BE2C (cell line): ENCODE data around the gene C1GALT1.

Experiments used
- DNase-seq: peaks from one replicate; pipeline ENCODE4 v3.0.0-alpha.2; 2020
- H3K27me3 ChIP-seq: fragments of 250-450 bp; sonication (Bioruptor Pico); 2 replicates; pipeline ENCODE4 v1.5.1; 2020; ENCODE audit warnings: mild to moderate bottlenecking
- H3K36me3 ChIP-seq: fragments of 250-450 bp; sonication (Bioruptor Pico); 2 replicates; pipeline ENCODE4 v1.5.1; 2020; ENCODE audit warnings: mild to moderate bottlenecking
- H3K4me1 ChIP-seq: fragments of 250-450 bp; sonication (Bioruptor Pico); 2 replicates; pipeline ENCODE4 v1.5.1; 2020
- H3K4me3 ChIP-seq: 2 replicates; pipeline ENCODE4 v1.5.1; 2011; ENCODE audit warnings: low read depth, low read length
- H3K9me3 ChIP-seq: fragments of 250-450 bp; sonication (Bioruptor Pico); 2 replicates; pipeline ENCODE4 v1.5.1; 2020
- TF ChIP-seq, protein P1 (sequence below): IDR thresholded peaks from 2 replicates; pipeline ENCODE4 v1.5.1; 2012; ENCODE audit warnings: mild to moderate bottlenecking, low read depth, low read length

The C1GALT1 gene

DNA sequence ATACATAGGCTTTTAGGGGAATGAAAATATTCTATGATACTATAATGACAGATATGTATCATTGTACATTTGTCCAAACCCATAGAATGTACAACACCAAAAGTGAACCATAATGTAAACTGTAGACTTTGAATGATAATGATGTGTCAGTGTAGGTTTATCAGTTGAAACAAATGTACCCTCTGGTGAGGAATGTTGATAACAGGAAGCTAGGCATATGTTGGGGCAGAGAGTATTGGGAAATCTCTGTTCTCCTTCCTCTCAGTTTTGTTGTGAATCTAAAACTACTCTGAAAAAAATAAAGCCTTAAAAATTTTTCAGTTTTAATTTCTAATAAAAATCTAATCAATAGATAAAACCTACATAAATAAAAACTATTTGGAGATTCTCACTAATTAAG lies 36.9 kb downstream of the C1GALT1 start:
- Histone ChIP-seq H3K27me3 (no peaks in the 10 kb centered on the region), H3K4me3 (no peak overlapping the region), H3K9me3 (no peaks in the 10 kb centered on the region), H3K36me3 (no peaks in the 10 kb centered on the region), H3K4me1 (no peaks in the 10 kb centered on the region)
- DNase-seq = no peak
- TF ChIP-seq, protein P1, sequence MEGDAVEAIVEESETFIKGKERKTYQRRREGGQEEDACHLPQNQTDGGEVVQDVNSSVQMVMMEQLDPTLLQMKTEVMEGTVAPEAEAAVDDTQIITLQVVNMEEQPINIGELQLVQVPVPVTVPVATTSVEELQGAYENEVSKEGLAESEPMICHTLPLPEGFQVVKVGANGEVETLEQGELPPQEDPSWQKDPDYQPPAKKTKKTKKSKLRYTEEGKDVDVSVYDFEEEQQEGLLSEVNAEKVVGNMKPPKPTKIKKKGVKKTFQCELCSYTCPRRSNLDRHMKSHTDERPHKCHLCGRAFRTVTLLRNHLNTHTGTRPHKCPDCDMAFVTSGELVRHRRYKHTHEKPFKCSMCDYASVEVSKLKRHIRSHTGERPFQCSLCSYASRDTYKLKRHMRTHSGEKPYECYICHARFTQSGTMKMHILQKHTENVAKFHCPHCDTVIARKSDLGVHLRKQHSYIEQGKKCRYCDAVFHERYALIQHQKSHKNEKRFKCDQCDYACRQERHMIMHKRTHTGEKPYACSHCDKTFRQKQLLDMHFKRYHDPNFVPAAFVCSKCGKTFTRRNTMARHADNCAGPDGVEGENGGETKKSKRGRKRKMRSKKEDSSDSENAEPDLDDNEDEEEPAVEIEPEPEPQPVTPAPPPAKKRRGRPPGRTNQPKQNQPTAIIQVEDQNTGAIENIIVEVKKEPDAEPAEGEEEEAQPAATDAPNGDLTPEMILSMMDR = no peak

DNA sequence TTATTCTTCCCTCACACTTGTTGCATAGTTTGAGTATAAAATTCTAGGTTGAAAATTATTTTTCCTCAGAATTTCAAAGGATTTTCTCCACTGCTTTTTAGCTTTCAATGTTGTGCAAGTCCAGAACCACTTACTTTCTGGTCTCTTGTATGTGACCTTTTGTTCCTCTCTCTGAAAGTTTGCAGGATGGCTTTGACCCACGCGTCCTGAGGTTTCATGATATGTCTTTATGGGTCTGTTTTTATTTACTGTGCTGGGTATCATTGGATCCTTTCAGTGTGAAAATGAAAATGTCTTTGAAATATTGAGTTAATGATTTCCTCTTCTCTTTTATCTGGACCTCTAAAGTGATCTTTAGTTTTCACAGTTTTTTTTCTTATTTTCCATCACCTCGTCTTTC lies 38.5 kb downstream of the C1GALT1 start:
- Histone ChIP-seq H3K36me3 (no peaks in the 10 kb centered on the region), H3K9me3 (no peaks in the 10 kb centered on the region), H3K4me1 (no peaks in the 10 kb centered on the region), H3K4me3 (no peak overlapping the region), H3K27me3 (no peaks in the 10 kb centered on the region)
- no peak for DNase-seq
- TF ChIP-seq, protein P1 = no peak

DNA sequence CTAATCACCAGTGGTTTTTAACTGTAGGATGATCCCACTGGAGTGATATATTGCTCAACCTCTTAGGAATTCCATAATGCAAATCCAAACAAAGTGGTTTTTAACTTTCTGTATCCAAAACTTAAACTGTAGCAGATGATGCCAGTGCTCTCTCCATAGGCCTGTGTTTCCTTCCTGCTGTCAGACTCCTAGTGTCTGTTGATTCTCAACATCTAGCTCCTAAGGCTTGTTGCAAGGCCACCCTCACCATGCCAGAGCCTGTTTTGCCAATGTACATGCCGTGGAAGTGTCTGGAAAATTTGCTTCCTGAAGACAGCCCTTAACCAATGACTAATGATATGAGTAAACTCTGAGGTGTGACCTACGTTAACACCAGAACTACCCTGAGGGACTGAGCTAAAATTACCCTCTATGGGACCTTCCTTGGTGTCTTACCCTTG lies 39.3 kb downstream of the C1GALT1 start:
- H3K4me3 ChIP-seq = no peak overlapping the region
- H3K4me1 ChIP-seq = no peaks in the 10 kb centered on the region
- H3K36me3 ChIP-seq = no peaks in the 10 kb centered on the region
- TF ChIP-seq, protein P1 = no peak
- H3K27me3 ChIP-seq = no peaks in the 10 kb centered on the region
- no peaks in the 10 kb centered on the region for H3K9me3 ChIP-seq
- peak; percentile 32 for DNase-seq

DNA sequence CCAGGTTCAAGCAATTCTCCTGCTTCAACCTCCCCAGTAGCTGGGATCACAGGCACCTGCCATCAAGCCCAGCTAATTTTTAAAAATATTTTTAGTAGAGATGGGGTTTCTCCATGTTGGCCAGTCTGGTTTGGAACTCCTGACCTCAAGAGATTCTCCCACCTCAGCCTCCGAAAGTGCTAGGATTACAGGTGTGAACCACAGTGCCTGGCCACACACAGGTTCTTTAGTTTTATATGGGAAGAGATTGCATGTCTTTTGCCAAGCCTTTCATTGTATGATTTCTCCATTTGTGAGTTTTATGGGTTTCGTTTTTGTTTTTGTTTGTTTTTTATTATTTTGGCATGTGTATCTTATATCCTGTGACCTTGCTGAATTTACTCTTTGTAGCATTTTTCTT lies 40.9 kb downstream of the C1GALT1 start:
- Histone ChIP-seq H3K27me3 (no peaks in the 10 kb centered on the region), H3K4me1 (no peaks in the 10 kb centered on the region), H3K36me3 (no peaks in the 10 kb centered on the region), H3K9me3 (no peaks in the 10 kb centered on the region), H3K4me3 (no peak overlapping the region)
- no peak for DNase-seq
- TF ChIP-seq, protein P1 = no peak

DNA sequence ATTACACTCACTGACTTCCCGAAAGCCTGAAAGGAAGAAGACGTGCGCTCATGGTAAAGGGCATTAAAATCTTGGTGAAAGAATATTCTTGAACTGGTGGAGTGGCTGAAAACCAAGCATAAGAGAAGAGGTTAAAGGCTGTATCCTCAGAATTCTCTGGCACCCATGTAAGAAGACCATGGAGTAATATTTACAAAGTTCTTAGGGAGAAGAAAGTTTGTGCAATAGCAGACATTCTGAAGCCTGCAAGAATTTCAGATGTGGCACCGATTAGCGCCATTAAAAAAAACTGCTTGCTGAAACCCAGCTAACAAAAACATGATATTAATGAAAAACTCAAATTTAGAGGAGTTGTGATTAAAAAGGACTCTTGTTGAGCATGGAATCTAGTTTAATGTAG lies 44.1 kb downstream of the C1GALT1 start:
- Histone ChIP-seq H3K9me3 (no peaks in the 10 kb centered on the region), H3K4me1 (no peaks in the 10 kb centered on the region), H3K27me3 (no peaks in the 10 kb centered on the region), H3K4me3 (no peak overlapping the region), H3K36me3 (no peaks in the 10 kb centered on the region)
- no peak for DNase-seq
- TF ChIP-seq, protein P1 = no peak

DNA sequence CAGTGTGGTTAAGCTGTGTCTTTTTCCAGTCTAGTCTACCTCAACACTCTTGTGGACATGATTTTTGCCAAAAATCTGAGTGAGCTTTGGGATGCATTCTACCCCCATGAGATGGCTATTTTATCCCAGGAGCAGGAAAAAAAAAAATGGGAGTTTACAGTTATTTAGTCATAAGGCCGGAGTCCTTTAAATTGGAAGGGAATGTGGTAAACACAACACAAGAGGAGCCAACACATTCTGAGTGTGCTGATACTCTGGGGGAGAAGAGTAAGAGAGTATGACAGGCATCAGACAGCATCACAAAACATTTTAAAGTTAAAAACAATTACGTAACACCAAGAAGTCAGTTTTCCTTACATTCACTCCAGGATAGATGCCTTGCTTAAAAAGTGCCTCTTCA lies 46.1 kb downstream of the C1GALT1 start:
- TF ChIP-seq, protein P1 = no peak
- Histone ChIP-seq H3K9me3 (no peaks in the 10 kb centered on the region), H3K27me3 (no peaks in the 10 kb centered on the region), H3K36me3 (no peaks in the 10 kb centered on the region), H3K4me3 (no peak overlapping the region), H3K4me1 (no peaks in the 10 kb centered on the region)
- no peak for DNase-seq
